ENCODE results near the gene DHX58. TPM values are rescaled to one million over a fixed set of nuclear protein-coding genes. Genes with fewer than 3 reads are reported as not detected.

The DHX58 gene
- total and polyA plus RNA-seq, 10 donors = 20.9 to 41.2 (median 25.8) TPM

DNA sequence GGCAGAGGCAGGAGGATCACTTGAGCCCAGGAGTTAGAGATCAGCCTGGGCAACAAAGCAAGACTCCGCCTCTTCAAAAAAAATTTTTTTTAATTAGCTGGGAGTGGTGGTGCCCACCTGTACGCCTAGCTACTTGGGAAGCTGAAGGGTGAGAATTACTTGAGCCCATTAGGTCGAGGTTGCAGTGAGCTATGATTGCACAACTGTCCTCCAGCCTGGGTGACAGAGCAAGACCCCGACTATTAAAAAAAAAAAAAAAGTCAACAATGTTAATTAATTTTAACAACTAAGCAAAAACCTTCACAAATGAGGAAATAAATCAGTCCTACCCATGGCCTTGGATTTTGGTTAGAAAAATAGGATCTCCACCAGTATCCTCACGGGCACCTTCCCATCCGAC is 5.4 kb downstream of the DHX58 start:
- Histone ChIP-seq H3K27ac (peak overlapping the region in 2 of 8 donors; percentile 14 to 39), H3K4me3 (peak overlapping the region in 5 of 8 donors; percentile 0 to 67 (median 26)), H3K4me1 (peaks cover 11 to 41% (median 28%) of the 10 kb centered on the region in 6 donors), H3K9me3 (no peaks in the 10 kb centered on the region), H3K27me3 (replicated peaks in 1 of 7) (no peaks in the 10 kb centered on the region), H3K36me3 (peaks cover 0 to 87% (median 24%) of the 10 kb centered on the region in 6 donors)
- WGBS, 5 donors = 62 to 72% (median 66%) methylated on average over 6 of the region's 6 CpGs
- intact Hi-C loops (cut with DNase I; ENCODE audit: low total_unique reads) = no loop called here
- TF ChIP-seq CTCF (IDR thresholded peaks at IDR 0.05 in 8 of 11, conservative IDR thresholded peaks at IDR 0.05 in 3 of 11) (no peak), POLR2AphosphoS5 (IDR thresholded peaks at IDR 0.05) (no peak), POLR2A (IDR thresholded peaks at IDR 0.05) (no peak)
- no peak for DNase-seq

DNA sequence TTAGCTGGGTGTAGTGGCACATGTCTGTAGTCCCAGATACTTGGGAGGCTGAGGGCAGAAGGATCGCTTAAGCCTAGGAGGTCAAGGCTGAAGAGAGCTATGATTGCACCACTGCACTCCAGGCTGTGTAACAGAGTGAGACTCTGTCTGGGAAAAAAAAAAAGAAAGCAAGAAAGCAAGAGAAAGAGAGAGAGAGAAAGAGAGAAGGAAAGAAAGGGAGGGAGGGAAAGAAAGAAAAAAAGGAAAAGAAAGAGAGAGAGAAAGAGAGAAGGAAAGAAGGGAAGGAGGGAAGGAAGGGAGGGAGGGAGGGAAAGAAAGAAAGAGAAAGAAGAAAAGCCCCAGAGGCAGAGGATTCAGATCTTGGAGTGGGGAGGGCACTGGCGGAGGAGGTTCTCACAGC is 6.5 kb downstream of the DHX58 start:
- H3K36me3 ChIP-seq = peaks cover 0 to 86% (median 24%) of the 10 kb centered on the region in 6 donors
- 91 to 100% (median 96%) methylated on average over 2 of the region's 2 CpGs for WGBS, 5 donors
- intact Hi-C loops (cut with DNase I; ENCODE audit: low total_unique reads) = no loop called here

DNA sequence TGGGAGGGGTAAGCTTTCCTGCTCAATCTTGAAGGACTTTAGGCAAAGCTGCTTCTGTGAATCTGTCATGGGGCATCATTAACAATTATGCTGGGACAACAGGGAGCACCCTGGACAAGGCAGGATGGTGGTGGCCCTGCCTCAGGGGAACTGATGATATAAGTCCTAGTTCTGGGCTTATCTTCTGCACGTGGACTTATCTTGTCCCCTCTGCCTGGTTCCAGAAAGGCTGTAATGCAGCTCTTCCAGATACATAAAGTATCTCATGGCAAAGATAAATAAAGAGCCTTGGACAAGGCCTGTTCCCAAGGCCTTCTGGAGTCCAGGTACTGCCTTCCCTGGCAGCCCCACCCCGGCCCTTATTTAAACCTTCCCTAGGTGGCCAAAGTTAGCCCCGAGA is 8.2 kb downstream of the DHX58 start:
- intact Hi-C loops (cut with DNase I; ENCODE audit: low total_unique reads) = no loop called here
- WGBS, 5 donors = 70 to 95% (median 89%) methylated on average over 2 to 3 of the region's 3 CpGs
- H3K27ac ChIP-seq = no peak overlapping the region
- no peak overlapping the region for H3K4me3 ChIP-seq
- H3K27me3 ChIP-seq (replicated peaks in 1 of 7) = no peaks in the 10 kb centered on the region
- H3K9me3 ChIP-seq = no peaks in the 10 kb centered on the region
- peaks cover 0 to 26% (median 18%) of the 10 kb centered on the region in 6 donors for H3K4me1 ChIP-seq
- no peak for DNase-seq
- no peak for TF ChIP-seq CTCF (IDR thresholded peaks at IDR 0.05 in 8 of 11, conservative IDR thresholded peaks at IDR 0.05 in 3 of 11)
- TF ChIP-seq POLR2A (IDR thresholded peaks at IDR 0.05) = no peak
- TF ChIP-seq POLR2AphosphoS5 (IDR thresholded peaks at IDR 0.05) = no peak
- peaks cover 0 to 68% (median 24%) of the 10 kb centered on the region in 6 donors for H3K36me3 ChIP-seq

More for the DNA sequence above, 6.5 kb downstream of the DHX58 start:
- H3K27me3 ChIP-seq (replicated peaks in 1 of 7) = no peaks in the 10 kb centered on the region
- H3K9me3 ChIP-seq = no peaks in the 10 kb centered on the region
- no peak for DNase-seq
- H3K4me1 ChIP-seq = peaks cover 0 to 34% (median 22%) of the 10 kb centered on the region in 6 donors
- no peak overlapping the region for H3K4me3 ChIP-seq
- H3K27ac ChIP-seq = no peak overlapping the region
- TF ChIP-seq POLR2A (IDR thresholded peaks at IDR 0.05) (no peak), POLR2AphosphoS5 (IDR thresholded peaks at IDR 0.05) (no peak), CTCF (IDR thresholded peaks at IDR 0.05 in 8 of 11, conservative IDR thresholded peaks at IDR 0.05 in 3 of 11) (no peak)

GRCh38 chr17:42103221-42103954 is 9.1 kb downstream of the DHX58 start:
- Histone ChIP-seq H3K4me3 (no peak overlapping the region), H3K27me3 (replicated peaks in 1 of 7) (peaks cover 0 to 5% (median 0%) of the 10 kb centered on the region in 7 donors), H3K4me1 (peaks cover 0 to 28% (median 20%) of the 10 kb centered on the region in 6 donors), H3K9me3 (no peaks in the 10 kb centered on the region), H3K27ac (no peak overlapping the region), H3K36me3 (peaks cover 0 to 60% (median 18%) of the 10 kb centered on the region in 6 donors)
- TF ChIP-seq CTCF (IDR thresholded peaks at IDR 0.05 in 8 of 11, conservative IDR thresholded peaks at IDR 0.05 in 3 of 11) (no peak), POLR2A (IDR thresholded peaks at IDR 0.05) (no peak), POLR2AphosphoS5 (IDR thresholded peaks at IDR 0.05) (peak in 2 of 3 donors; percentile 8 to 17)
- DNase-seq = no peak
- intact Hi-C loops (cut with DNase I; ENCODE audit: low total_unique reads) = no loop called here
- WGBS, 5 donors = 79 to 94% (median 90%) methylated on average over 9 to 11 of the region's 11 CpGs

Data from spleen (tissue), 11 donors.